NCI-H2029 treated with DMSO at 0.1 percent for 48 hours (cell line): ENCODE measurements around the gene DTL.
"Not testable (repeated sequence)": the region's sequence is repeated elsewhere in the genome, so short reads cannot be mapped to it uniquely, and the experiment has no call there.

Source experiments
- DNase-seq: peaks from one replicate; lab custom pipeline; 2025; lab: John Stamatoyannopoulos, UW

The DTL gene, protein sequence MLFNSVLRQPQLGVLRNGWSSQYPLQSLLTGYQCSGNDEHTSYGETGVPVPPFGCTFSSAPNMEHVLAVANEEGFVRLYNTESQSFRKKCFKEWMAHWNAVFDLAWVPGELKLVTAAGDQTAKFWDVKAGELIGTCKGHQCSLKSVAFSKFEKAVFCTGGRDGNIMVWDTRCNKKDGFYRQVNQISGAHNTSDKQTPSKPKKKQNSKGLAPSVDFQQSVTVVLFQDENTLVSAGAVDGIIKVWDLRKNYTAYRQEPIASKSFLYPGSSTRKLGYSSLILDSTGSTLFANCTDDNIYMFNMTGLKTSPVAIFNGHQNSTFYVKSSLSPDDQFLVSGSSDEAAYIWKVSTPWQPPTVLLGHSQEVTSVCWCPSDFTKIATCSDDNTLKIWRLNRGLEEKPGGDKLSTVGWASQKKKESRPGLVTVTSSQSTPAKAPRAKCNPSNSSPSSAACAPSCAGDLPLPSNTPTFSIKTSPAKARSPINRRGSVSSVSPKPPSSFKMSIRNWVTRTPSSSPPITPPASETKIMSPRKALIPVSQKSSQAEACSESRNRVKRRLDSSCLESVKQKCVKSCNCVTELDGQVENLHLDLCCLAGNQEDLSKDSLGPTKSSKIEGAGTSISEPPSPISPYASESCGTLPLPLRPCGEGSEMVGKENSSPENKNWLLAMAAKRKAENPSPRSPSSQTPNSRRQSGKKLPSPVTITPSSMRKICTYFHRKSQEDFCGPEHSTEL

DNA sequence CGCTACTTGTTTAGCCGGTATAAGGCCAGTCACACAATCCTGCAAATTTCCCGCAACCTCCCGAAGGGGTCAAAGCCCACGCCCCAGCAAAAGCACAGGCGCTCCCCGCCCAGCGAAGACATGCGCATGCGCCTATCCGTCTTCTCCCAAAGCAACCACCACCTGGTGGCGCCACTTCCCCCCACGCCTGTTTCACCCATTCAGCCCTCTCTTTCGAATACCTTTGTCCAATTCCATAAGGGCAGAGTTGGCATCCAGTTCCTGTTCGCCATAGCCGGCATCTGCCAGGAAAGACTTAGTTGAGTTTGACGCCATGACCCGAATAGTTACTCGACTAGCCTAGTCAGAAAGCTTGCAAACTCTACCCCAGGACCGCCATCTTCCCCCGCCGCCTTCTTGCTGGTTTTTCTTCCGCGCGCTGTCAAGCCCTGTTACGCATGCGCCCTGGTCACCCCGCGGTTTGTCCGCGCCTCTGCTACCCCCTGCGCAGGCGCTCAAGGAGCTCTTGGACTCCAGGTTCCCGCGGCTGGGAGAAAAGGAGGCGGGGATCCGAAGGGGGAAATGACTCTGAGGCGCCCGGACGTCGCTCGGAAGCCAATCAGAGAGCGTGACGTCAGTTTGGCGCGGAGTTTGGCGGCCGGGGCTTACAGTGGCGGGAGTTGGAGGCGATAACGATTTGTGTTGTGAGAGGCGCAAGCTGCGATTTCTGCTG, at the start of gene DTL, which contains the start of gene INTS7:
Gene DTL (plus strand): TSS at position 626 of the 712 bp plus-strand sequence. CDS start 143 bp downstream, outside the sequence.
Gene INTS7 (minus strand): TSS at position 435 of the 712 bp plus-strand sequence. CDS start 120 bp downstream, at position 315.
- peak; percentile 95 for DNase-seq

DNA sequence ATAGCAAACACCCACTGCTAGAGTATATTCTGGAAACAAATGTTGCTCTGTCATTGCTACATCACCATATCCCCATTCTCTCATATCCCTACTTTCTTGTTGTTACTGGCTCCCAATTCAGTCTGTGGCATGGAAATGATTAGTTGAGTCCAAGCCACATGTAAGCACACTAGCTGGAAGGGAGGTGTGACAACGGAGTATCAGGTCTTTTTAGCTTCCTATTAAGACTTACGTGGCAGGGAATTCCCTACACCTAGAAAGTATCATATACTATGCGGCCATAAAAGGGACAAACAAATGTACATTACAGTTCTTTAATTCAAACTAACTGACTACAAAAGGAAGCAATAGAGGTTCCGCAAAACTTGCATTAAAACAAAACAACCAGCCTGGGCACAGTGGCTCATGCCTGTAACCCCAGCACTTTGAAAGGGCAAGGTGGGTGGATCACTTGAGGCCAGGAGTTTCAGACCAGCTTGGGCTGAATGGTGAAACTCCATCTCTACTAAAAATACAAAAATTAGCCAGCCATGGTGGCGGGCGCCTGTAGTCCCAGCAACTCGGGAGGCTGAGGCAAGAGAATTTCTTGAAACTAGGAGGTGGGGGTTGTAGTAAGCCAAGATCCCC, 48.8 kb upstream of the DTL start:
- DNase-seq = no peak

DNA sequence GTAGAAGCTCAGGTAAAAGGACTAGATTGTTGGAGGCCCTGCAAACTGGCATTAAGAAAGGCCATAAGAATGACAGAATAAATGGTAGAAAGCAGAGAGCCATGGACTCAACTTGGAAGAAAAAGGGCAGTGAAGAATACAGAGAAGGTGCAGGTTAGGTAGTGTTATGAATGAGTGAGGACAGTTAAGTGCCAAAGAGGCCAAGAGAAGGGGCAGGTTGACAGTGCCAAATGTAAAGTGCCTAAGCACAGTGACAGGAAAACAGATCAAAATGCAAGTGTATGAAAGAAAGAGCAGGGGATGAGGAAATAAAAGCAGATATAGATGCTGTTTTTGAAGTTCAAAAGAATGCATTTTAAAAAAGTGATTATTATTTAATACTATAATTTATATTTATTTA, 43.9 kb upstream of the DTL start:
- DNase-seq = no peak

DNA sequence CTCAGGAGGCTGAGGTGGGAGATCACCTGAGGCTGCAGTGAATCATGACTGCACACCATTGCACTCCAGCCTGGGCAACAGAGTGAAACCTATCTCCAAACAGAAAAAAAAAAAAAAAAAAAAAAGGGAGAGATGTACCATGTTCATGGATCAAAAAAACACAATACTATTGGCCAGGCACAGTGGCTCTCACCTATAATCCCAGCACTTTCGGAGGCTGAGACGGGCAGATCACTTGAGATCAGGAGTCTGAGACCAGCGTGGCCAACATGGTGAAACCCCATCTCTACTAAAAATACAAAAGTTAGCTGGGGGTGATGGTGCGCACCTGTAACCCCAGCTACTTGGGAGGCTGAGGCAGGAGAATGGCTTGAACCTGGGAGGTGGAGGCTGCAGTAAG, 38.1 kb upstream of the DTL start:
- DNase-seq = not testable (repeated sequence)

DNA sequence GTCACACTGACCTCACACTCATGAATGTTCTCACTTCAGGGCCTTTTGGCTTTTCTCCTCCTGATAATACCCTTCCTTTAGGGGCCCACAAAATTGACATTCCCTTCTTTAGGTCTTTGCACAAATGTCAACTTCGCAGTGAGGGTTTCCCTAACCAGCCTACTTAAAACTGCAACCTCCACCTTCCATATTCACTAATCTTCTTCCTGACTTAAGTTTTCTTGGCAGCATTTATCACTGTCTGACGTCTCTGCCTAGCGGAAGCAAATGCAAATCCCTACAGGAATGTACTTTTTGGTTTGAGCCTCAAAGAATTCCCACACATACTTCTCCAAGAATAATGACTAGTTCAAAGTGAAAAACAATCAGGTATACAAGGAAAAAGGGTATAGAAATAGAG, 33.0 kb upstream of the DTL start:
- DNase-seq = no peak

DNA sequence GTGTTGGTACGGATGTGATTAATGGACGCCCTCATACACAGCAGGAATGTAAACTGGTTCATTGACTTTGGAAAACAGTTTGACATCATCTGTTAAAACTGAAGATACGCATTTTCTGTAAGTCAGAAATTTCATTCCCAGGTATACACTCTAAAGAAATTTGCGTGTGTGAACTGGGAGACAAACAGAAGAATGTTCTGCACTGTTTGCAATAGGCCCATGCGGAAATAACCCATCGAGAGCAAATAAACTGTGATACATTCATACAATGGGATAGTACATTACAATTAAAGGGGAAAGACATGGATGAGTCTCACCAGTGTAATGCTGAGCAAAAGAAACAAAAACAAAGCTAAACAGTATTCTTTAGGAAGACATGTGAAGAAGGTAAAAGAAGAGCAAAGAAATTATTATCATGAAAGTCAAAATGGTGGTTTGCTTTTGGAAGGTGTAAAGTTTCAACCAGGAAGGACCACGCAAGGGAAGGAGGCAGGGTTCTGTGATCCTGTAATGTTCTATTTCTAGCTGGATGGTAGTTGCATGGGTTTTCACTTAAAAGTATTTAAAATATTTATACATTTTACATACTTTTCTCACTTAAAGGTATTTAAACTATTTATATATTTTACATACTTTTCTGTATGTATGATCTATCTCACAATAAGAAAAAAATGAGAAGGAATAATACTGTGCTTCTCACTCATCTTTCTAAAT, 30.5 kb upstream of the DTL start:
- no peak for DNase-seq

DNA sequence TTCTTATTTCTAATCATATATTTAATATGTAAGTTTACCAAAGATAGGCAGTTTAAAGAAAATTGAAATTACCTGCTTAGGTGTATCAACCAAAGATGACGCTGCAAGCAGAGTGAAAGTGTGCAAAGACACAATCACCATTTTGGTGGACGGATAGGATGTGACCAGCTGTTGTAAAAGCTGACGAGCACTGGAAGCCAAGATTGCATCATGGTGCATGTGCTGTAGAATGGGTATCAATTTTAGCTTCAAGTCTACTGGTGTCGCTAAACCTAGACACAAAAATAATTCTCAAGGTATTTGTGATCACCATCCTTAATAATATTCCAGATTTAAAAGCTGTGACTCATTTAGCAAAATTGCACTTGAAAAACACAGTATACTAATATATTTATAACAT, 28.4 kb upstream of the DTL start:
- no peak for DNase-seq

DNA sequence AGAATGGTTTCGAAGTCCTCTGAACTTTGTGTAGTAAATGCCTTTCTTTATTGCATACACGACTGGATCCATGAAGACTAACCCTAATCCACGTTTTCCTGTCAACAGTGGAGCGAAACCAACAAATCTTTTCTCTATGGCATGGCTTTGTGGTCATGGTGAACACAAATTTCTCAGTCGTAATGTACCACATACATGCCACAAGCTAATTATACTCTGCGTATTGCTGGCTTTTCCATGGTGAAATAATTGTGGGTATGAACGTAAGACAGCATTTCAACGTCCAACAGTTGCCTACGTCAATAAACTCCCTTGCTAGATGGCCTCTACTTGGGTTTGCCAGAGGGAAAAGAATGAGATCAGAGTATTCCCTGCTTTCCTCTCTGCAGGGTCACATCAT, 27.7 kb upstream of the DTL start:
- DNase-seq = no peak

DNA sequence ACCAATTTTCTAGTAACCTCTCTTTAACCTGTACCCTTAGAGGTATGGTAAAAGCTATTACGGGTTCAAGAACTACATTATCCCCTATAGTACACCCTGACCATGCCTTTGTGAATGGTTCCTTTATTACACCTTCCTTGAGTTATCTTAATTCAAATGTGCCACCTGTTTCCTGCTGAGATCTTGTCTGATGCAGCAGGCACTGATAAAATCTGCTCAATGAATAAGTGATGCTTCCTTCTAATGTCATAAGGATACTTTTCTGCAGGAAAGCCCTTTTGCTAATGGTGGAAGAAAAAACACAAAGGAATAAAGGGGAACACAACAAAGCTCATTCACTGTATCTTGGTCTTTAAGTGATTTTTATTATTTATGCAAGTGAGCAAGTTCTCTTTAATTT, 26.0 kb upstream of the DTL start:
- no peak for DNase-seq

DNA sequence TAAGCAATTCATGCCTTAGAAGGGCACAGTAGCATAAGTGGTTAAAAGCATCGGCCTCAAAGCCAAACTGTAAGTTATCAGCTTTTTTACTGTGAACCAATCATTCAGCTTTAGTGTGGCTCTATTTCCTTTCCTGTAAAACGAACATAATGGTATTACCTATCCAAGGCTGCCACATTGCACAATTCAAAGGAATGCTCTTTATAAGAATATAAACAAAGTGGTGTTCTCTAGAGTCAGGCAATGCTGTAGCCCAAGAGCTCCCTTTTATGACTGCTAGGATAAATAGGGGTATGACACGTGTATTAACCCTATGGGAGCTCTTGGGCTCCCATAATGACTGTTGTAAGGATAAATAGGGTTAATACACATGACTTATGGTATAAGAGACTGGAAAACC, 25.5 kb upstream of the DTL start:
- DNase-seq = no peak

DNA sequence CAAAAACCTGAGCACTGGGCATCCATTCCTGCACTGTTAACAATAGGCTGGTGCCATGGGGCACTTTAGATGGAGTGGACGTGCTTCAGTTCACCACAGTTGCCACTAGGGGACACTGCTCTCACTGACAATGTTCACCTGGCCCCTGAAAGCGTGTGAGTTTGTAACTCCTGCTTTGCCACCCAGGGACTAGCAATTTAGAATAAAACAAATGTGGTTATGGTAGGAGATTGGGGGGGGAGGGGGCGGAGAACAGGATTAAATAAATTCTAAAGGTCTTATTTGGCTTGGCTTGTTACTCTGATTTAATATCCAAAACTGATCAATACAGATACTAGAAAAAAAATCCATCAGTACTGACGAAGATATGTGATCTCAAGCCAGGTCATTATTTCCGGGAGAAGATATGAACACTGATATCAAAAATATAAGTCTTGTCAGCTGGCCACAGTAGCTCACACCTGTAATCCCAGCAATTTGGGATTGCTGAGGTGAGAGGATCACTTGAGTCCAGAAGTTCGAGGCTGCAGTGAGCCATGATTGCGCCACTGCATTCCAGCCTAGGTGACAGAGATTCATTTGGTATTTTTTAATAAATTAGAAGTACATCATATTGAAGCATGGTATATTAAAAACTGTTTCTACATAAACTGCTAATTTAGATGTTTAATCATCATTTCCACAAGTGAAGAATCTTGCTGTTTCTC, 23.4 kb upstream of the DTL start:
- peak; percentile 18 for DNase-seq

DNA sequence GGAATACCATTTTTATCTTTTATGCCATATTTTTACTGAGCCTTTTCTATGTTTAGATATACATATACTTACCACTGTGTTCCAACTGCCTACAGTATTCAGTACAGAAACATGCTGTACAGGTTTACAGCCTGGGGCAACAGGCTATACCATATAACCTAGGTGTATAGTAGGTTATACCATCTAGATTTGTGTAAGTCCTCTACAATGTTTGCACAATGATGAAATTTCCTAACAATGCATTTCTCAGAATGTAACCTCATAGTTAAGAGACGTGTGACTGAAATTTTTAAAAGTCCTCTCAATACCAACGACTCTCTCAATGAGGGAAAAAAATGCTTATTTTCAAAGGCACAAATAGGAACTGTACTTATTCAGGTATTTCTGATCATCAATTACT, 21.9 kb upstream of the DTL start:
- DNase-seq = no peak

DNA sequence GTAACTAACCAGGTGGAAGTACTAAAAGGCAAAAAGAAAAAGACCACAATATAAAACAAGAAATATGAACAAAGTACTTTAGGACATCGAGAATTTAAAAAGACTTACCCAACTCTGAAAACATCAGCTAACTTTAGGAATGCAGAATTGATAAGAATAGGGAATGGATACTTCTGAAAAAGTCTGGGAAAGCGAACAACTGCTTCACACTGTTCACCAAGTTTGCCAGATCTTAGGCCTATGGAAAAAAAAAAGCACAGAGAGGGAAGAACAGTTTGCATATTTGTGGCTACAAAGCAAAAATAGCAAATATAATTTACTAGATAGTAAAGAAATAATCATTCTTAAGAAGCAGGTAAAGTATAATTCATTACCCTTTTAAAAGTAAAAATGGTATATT, 14.6 kb upstream of the DTL start:
- DNase-seq = no peak

DNA sequence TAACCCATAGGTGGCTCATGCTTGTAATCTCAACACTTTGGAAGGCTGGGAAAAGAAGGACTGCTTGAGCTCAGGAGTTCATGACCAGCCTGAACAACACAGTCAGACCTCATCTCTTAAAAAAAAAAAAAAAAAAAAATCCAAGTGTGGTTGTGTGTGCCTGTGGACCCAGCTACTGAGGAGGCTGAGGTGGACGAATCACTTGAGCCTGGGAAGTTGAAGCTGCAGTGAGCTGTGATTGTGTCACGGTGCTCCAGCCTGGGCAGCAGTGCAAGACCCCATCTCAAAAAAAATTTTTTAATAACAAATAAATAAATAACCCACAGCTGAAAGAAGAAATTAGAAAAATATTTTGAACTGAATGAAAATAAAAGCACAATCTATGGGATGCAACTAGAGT, 14.0 kb upstream of the DTL start:
- no peak for DNase-seq

DNA sequence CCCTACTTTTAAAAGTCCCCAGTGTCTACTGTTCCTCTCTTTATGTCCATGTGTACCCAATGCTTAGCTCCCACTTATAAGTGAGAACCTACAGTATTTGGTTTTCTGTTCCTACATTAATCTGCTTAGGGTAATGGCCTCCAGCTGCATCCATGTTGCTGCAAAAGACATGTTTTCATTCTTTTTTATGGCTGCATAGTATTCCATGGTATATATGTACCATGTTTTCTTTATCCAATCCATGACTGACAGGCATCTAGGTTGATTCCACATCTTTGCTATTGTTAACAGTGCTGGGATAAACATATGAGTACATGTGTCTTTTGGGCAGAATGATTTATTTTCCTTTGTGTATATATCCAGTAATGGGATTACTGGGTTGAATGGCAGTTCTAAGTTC, 12.6 kb upstream of the DTL start:
- not testable (repeated sequence) for DNase-seq

DNA sequence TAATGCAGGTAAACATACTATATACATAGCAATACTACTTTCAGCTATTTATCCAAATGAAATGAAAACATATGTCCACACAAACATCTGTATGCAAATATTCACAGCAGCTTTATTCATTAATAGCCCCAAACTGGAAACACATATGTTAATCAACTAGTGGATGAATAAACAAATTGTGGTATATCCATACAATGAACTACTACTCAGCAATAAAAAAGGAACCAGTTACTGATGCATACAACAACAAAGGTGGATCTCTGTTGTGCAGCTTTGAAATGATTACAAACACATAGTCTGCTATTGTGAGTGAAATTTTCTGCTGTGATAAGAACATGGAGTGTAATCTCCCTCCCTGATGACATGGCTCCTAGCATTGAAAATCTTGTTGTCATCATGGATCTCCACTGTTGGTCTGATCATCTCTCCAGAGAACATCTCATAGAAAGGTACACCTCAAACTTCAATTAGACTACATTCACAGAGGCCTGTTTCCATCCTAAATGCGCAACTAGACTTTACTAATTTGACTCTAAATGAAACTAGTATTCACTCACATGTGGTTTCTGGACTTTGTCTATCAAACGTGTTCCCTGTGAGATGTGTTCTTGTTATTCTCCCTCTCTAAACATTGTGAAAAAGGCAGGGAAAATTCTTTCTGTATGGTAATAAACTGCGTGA, 10.9 kb upstream of the DTL start:
- DNase-seq = no peak

DNA sequence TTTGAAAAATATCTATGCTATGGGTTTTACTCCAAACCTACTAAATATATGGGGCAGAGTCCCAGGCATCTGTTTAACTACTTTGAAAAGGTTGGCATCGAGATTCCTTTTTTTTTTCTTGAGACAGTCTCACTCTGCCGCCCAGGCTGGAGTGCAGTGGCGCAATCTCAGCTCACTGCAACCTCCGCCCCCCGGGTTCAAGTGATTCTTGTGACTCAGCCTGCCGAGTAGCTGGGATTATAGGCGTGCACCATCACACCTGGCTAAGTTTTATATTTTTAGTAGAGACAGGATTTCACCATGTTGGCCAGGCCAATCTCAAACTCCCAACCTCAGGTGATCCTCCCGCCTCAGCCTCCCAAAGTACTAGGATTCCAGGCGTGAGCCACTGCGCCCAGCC, 7.8 kb upstream of the DTL start:
- DNase-seq = not testable (repeated sequence)

DNA sequence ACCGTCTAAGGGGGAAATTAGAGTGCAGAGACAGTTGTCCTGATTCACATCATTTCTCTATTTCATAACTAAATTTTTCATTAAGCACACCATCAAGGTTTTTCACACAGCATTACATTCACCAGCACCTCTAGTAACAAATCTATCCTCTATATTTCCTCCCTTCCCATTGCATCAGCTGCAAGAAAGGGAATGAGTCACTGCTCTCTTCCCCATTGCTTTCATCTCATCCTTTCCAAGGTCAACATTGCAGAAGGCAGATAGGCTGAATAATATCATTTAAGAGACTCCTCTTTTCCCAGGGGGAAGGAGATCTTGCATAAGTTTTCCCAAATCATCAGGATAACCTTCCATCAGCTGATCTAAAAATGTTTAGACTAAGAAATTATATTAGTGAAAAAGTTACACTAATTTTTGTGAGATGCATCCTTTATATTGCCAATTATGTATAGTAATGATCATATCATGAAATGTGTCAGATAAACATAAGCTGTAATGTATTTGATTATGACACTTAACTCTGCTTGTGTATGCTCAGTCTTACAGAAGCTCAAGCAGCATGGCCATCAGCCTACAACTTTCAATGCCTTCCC, 4.5 kb upstream of the DTL start:
- DNase-seq = no peak

DNA sequence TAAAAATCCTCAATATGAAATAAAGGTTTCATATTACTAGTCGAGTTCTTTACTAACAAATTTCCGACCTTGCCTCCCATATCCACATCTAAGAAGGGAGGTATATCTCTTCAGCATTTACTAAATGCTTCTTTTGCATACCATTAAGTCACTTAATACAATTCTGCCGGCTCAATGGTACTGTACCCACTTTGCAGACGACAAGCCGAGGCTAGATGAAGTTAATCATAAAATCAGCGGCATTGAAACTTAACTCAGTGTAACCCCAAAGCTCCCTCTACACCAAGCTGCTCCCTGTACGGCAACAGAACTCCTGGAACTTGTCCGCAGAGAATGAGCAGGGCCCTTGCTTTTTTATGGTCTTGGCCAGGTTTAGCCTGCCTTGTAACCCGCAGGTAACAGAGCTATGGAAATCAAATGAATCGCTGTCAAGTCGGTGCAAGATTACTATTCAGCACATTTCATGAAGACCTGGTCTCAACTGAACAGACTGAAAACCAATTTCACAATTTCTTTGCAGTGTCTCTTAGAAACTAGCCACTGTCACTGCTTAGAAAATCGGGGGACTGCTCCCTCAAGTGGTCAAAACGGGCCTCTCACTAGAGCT, 929 bp upstream of the DTL start:
- no peak for DNase-seq
